Activated T-cell treated with anti-CD3 and anti-CD28 coated beads for 4 hours (primary cell): Measurements from ENCODE around the gene SLC7A6.

Experiments used
- DNase-seq: peaks from one replicate; pipeline ENCODE4 v3.0.0-alpha.2; 2020

SLC7A6 gene

GRCh38 chr16:68257906-68258800 lies 6.2 kb upstream of the SLC7A6 start:
- no peak for DNase-seq

- no peak for DNase-seq
These were observed 5.1 kb upstream of the SLC7A6 start for GRCh38 chr16:68259007-68259825.

GRCh38 chr16:68263559-68264127 lies 683 bp upstream of the SLC7A6 start:
- no peak for DNase-seq

- no peak for DNase-seq
These were observed 973 bp downstream of the SLC7A6 start for GRCh38 chr16:68265078-68265920.

- DNase-seq, result no peak
These were observed 3.5 kb downstream of the SLC7A6 start for GRCh38 chr16:68267612-68268405.

GRCh38 chr16:68269793-68270192 lies 5.5 kb downstream of the SLC7A6 start:
- no peak for DNase-seq

- DNase-seq, result no peak
These were observed 6.0 kb downstream of the SLC7A6 start for GRCh38 chr16:68270353-68270752.

GRCh38 chr16:68272507-68273209 lies 8.3 kb downstream of the SLC7A6 start:
- DNase-seq, result no peak

- no peak for DNase-seq
These were observed 9.1 kb downstream of the SLC7A6 start for GRCh38 chr16:68273459-68273858.

GRCh38 chr16:68273896-68274295 lies 9.6 kb downstream of the SLC7A6 start:
- DNase-seq, result no peak

GRCh38 chr16:68274441-68274840 lies 10.1 kb downstream of the SLC7A6 start:
- no peak for DNase-seq

- no peak for DNase-seq
These were observed 11.4 kb downstream of the SLC7A6 start for GRCh38 chr16:68275611-68276191.

- no peak for DNase-seq
These were observed 11.9 kb downstream of the SLC7A6 start for GRCh38 chr16:68276223-68276622.

- no peak for DNase-seq
These were observed 15.6 kb downstream of the SLC7A6 start for GRCh38 chr16:68279726-68280558.

GRCh38 chr16:68281368-68282063 lies 17.2 kb downstream of the SLC7A6 start:
- DNase-seq, result no peak

GRCh38 chr16:68282064-68282452 lies 17.7 kb downstream of the SLC7A6 start:
- DNase-seq, result no peak

- DNase-seq, result no peak
These were observed 19.0 kb downstream of the SLC7A6 start for GRCh38 chr16:68283346-68283745.

- no peak for DNase-seq
These were observed 19.7 kb downstream of the SLC7A6 start for GRCh38 chr16:68283801-68284598.
